Smooth muscle cell (in vitro differentiated cells): ENCODE data around the gene CCDC179. TPM values are rescaled to one million over a fixed set of nuclear protein-coding genes. Genes with fewer than 3 reads are reported as not detected.

Experiments used
- DNase-seq: peaks from one replicate; lab custom pipeline; 2025; ENCODE audit not compliant: unreplicated experiment; lab: John Stamatoyannopoulos, UW
- H2AFZ ChIP-seq: fragments of 200-600 bp; sonication (generic); 2 replicates; pipeline ENCODE4 v1.6.0; 2016; ENCODE audit warnings: antibody characterized with exemption, low read depth, mild to moderate bottlenecking
- H3F3A ChIP-seq: fragments of 200-600 bp; sonication (generic); 2 replicates; pipeline ENCODE4 v1.6.0; 2017; ENCODE audit warnings: antibody characterized with exemption, low read depth
- H3K27ac ChIP-seq: fragments of 200-600 bp; sonication (generic); 2 replicates; pipeline ENCODE4 v1.5.1; 2016; ENCODE audit warnings: low read depth, mild to moderate bottlenecking
- H3K27me3 ChIP-seq: fragments of 200-600 bp; sonication (generic); 2 replicates; pipeline ENCODE4 v1.6.1; 2016; ENCODE audit warnings: low read depth, mild to moderate bottlenecking
- H3K36me3 ChIP-seq: fragments of 200-600 bp; sonication (generic); 2 replicates; pipeline ENCODE4 v1.5.1; 2016; ENCODE audit warnings: low read depth
- H3K4me1 ChIP-seq: fragments of 200-600 bp; sonication (generic); 2 replicates; pipeline ENCODE4 v1.5.1; 2016; ENCODE audit warnings: low read depth
- H3K4me2 ChIP-seq: fragments of 200-600 bp; sonication (generic); 2 replicates; pipeline ENCODE4 v1.6.0; 2016; ENCODE audit warnings: mild to moderate bottlenecking
- H3K4me3 ChIP-seq: fragments of 200-600 bp; sonication (generic); 2 replicates; pipeline ENCODE4 v1.5.1; 2016; ENCODE audit warnings: mild to moderate bottlenecking
- H3K79me2 ChIP-seq: fragments of 200-600 bp; sonication (generic); 2 replicates; pipeline ENCODE4 v1.6.0; 2016; ENCODE audit warnings: low read depth, mild to moderate bottlenecking
- H3K9ac ChIP-seq: fragments of 200-600 bp; sonication (generic); 2 replicates; pipeline ENCODE4 v1.6.0; 2016; ENCODE audit warnings: low read depth
- H3K9me3 ChIP-seq: fragments of 200-600 bp; sonication (generic); replicated peaks from 2 replicates; pipeline ENCODE4 v1.5.1; 2016; ENCODE audit warnings: low read depth
- H4K20me1 ChIP-seq: fragments of 200-600 bp; sonication (generic); 2 replicates; pipeline ENCODE4 v1.6.0; 2016; ENCODE audit warnings: low read depth
- CTCF ChIP-seq: fragments of 200-600 bp; sonication (generic); IDR thresholded peaks from 2 replicates; pipeline ENCODE4 v1.5.1; 2017; ENCODE audit warnings: borderline replicate concordance, mild to moderate bottlenecking, antibody characterized with exemption; ENCODE audit not compliant: insufficient read depth, poor library complexity, severe bottlenecking
- WGBS: methylation state at CpG from one replicate; pipeline ENCODE4 v1.1.7; 2016; ENCODE audit warnings: low lambda C conversion rate; 5-methylcytosine and 5-hydroxymethylcytosine counted together
- polyA plus RNA-seq: library from polyadenylated mRNA; unstranded; fragments of >200 nt; fragmentation: Nextera tagmentation; extraction: Ambion mirVana; gene quantifications from 2 replicates; pipeline ENCODE4 v1.2.1, GENCODE V29; 2016
- total RNA-seq: library from RNA; depleted of rRNA; stranded (reverse); fragments of >200 nt; gene quantifications from 2 replicates; pipeline ENCODE4 v1.2.3, GENCODE V29; 2014

CCDC179 gene
- total and polyA plus RNA-seq, 2 experiments from 2014 or later: not detected

GRCh38 chr11:22797047-22797446 is 63.2 kb downstream of the CCDC179 start:
- Histone ChIP-seq H3F3A (no peaks in the 10 kb centered on the region), H2AFZ (no peak overlapping the region), H3K9ac (no peak overlapping the region), H3K4me2 (no peak overlapping the region), H3K27ac (no peak overlapping the region), H3K27me3 (no peaks in the 10 kb centered on the region), H3K4me3 (no peak overlapping the region), H4K20me1 (no peaks in the 10 kb centered on the region), H3K4me1 (no peaks in the 10 kb centered on the region), H3K79me2 (no peaks in the 10 kb centered on the region), H3K9me3 (no peaks in the 10 kb centered on the region), H3K36me3 (no peaks in the 10 kb centered on the region)
- no peak for TF ChIP-seq CTCF
- WGBS: 96% methylated on average over 3 of the region's 3 CpGs
- no peak for DNase-seq

Other genes starting within 250 kb of the CCDC179 start
- gene FANCF, start 234.7 kb downstream of the CCDC179 start, total RNA-seq: 7.2 and 8.6 TPM in 2 replicates
- gene FANCF, start 234.7 kb downstream of the CCDC179 start, polyA plus RNA-seq: 5.6 and 7.0 TPM in 2 replicates
- 0.31 and 0.36 TPM in 2 replicates for gene GAS2, start 193.9 kb downstream of the CCDC179 start, total RNA-seq
- 0.71 and 1.3 TPM in 2 replicates for gene GAS2, start 193.9 kb downstream of the CCDC179 start, polyA plus RNA-seq
- 1.3 and 3.7 TPM in 2 replicates for gene SVIP, start 30.7 kb downstream of the CCDC179 start, total RNA-seq
- gene SVIP, start 30.7 kb downstream of the CCDC179 start, polyA plus RNA-seq: 1.1 and 3.4 TPM in 2 replicates